ENCODE measurements around the gene INTS11.

The INTS11 gene

DNA sequence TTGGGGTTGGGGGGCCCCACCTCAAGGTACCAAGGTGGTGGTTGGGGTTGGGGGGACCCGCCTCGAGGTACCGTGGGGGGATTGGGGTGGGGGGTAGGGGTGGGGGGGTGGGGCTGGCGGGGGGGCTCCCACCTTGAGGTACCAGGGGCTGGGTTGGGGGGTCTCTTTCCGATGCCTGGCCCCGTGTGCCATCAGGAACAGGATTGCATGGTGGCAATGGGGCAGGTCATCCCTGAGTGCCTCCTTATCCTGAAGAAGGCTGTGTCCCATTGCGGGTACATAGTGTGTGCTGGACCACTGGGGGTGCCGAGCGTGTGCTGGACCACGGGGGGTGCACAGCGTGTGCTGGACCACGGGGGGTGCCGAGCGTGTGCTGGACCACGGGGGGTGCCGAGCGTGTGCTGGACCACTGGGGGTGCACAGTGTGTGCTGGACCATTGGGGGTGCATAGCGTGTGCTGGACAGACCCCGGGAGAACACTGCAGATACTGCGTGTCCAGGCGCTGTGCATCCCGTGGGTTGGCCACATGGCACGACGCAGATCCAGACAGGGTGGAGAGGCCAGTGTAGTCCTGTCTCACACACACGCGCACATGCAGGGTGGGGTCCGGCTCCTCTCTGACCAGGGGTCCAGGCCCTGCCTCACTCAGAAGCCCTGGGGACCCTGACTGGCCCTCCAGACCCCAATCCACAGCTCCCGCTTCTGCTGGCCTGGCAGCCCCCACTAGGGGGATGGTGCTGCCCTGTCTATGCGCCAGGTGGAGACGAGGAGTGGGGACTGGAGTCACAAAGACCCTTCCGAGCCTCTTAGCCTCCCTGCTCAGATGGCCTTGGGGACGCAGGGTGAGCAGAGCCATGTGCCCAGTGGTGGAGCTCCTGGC, 40.0 kb downstream of the INTS11 start:
- DNase-seq, result no peak

DNA sequence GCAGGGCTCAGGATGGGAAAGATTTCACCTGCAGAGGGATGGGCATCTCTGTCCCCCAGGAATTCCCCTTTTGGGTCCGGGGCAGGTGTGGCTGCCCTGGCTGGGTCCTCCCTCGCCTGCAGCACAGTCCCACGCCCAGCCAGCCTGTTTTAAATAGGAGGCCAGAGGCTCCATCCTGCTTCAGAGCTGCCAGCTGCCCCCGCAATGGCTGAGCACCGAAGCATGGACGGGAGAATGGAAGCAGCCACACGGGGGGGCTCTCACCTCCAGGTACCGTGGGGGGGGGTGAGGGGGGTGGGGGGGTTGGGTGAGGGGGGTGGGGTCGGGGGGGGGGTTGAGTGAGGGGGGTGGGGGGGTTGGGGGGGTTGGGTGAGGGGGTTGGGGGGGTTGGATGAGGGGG, 40.6 kb downstream of the INTS11 start:
- DNase-seq, result no peak

DNA sequence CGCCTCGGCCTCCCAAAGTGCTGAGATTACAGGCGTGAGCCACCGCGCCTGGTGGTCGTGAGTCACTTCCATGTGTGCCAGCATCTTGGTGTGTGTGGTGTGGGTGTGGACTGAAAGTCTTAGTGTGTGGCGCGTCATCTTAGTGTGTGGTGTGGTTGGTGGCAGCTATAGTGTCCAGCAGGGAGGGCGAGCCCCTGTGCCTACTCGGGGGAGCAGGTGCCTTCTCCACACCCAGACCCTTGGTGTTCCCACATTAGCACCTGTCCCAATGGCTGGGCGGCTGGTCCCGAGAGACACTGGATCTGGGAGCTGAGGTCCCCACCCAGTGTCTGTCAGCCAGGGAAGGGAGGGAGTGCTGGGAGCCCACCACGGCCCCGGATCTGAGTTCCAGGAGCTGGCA, 41.5 kb downstream of the INTS11 start:
- DNase-seq, result no peak

DNA sequence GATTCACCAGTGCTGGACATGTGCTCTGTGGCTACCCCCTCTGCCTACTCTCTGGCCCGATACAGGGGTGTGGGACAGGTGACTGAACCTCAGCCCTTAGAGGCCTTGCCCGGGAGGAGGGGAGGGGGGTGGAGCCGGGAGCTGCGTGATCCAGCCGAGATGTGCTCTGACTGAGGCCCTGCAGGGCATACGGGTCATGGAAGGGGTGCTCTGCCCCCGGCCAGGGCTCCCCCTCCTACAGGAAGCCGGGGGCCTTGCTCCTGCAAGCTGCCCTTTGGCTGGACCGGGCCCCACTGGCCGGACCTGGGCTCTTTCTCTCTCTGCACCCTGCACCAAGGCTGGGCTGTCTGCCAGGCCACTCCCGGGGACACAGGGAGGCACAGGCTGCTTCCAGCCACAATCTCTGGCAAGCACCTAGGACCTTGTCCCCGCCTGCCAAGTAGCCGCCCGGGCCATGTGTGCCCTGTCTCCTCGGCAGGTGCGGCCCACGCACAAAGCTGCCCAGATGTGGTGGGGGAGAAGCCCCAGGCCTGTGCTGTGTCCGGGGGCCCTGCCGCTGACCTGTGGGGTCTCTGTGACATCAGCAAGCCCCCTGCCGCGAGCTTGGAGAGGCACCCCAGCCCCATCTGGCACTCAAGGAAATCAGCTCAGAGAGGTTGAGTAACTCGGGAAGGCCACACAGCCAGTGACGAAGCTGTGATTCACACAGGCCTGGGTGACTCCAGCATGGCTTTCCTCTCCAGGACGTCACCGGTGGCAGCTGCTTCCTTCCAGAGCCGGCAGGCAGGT, 42.7 kb downstream of the INTS11 start:
- no peak for DNase-seq

DNA sequence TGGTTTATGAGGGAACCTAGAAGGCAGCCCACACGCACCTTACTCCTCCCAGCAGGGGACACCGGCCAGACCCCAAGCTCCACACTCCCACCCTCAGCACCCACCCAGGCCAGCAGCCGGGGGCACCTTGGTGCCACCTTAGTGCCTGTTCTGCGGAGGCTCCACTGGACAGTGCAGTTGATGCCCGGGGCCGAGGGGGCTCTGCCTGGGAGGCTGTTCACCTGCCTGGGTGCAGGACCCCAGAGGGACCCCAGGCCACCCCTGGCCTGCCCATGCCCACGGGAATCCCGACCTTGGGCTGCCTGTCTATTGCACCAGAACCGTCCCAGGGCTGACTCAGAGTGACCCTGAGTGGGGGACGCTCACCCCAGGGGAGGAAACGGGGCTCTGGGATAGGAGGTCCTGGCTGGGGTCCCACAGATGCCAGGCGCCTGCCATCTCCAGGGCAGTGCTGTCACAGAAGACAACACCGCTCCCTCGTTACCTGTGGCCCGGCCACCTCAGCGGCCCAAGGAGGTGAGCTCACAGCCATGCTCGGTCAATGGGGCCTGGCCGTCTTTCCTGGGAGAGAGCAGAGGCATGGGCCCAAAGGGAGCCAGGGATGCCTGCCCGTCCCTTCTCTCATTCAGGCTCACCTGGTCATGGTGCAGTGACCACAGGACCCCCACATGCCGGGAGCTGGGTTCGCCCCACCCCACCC, 43.5 kb downstream of the INTS11 start:
- DNase-seq, result no peak

DNA sequence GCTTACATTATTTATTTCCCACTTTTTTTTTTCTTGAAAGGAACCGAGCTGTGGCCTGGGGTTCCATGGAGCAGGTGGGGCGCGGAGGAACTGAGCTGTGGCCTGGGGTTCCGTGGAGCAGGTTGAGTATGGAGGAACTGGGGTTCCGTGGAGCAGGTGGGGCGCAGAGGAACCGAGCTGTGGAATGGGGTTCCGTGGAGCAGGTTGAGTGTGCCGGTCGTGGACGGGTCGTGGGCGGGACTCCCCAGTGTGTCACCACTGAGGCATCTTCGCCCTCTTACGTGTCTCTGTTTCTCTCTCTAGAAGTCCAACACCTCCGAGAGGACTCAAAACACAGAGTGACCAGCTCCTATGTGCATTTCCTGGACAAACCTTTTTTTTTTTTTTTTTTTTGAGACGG, 45.4 kb downstream of the INTS11 start:
- no peak for DNase-seq

DNA sequence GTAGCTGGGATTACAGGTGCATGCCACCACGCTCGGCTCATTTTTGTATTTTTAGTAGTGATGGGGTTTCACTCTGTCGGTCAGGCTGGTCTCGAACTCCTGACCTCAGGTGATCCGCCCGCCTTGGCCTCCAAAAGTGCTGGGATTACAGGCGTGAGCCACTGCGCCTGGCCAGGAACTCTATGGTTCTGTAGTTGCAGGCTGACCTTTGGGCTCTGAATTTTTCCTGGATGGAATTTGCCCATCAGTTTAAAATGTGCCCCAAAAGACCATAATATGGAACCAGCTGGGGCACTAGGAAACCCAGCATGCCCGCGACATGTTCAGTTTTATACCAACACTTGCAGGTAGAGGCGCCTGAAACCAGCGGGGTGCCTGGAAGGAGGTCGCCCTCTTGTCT, 45.8 kb downstream of the INTS11 start:
- DNase-seq, result no peak

DNA sequence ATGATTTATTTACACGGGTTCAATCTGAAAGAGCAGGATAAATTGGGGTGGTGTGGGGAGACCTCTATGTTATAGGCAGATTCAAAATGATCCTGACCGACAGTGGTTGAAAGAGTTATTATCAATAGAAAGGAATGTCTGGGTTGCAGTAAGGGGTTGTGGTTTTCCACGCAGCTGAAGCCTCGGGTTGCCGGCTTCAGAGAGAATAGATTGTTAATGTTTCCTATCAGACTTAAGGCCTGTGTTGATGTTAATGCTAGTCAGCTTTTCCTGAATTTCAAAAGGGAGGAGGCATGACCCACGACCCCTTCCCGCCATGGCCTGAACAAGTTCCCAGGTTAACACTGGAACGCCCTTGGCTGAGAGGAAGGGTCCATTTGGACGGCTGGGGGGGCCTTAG, 48.6 kb downstream of the INTS11 start:
- no peak for DNase-seq

DNA sequence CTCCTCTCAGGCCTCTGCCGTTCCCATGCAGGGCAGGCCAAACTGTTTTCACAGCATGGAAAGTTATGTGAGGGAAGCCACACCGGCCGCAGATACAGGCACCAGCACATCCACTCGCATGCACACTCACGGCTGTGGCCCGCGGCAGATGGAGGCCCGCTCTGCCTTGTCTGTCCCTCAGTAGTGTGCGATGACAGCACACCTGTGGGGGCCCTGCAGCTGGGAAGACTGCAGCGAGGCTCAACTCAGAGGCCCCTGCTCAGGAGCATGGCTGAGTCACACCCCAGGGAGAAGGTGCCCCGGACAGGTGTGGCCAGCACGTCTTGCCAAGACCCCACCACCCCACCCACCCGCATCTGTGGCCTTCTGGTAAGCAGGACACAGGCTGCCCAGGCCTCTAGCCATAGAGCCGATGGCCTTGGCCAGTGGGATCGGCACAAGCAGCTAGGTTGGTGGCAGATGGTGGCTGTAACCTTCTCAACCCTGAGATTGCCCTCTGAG, 49.5 kb downstream of the INTS11 start:
- no peak for DNase-seq

DNA sequence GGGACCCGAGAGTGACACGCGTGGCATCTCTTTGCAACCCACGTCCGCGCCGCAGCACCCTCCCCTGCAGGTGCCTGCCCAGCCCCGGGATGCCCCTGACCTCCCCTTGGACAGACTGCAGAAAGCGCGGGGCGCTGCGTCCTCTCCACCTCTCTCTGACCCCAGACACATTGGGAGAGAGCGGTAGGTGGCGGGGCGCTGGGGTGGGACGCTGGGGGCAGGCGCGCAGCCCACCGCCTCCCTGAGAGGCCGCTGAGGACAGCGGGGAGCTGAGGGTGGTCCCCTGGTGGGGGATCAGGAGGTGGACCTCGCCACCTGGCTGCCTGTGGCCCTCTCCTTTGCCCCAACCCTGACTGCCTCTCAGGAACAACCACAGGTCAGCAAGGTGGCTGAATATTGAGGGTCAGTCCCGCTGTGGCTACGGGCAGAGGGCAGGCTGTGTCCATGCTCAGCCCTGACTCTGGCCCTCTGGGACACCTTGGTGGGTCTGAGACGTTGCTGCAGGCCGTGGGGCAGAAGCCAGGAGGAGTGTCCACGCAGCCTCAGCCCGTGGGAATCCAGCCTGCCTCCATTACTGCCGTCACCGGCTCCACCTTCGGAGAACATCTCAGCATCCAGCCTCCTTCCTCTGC, 50.0 kb downstream of the INTS11 start:
- DNase-seq, result no peak

DNA sequence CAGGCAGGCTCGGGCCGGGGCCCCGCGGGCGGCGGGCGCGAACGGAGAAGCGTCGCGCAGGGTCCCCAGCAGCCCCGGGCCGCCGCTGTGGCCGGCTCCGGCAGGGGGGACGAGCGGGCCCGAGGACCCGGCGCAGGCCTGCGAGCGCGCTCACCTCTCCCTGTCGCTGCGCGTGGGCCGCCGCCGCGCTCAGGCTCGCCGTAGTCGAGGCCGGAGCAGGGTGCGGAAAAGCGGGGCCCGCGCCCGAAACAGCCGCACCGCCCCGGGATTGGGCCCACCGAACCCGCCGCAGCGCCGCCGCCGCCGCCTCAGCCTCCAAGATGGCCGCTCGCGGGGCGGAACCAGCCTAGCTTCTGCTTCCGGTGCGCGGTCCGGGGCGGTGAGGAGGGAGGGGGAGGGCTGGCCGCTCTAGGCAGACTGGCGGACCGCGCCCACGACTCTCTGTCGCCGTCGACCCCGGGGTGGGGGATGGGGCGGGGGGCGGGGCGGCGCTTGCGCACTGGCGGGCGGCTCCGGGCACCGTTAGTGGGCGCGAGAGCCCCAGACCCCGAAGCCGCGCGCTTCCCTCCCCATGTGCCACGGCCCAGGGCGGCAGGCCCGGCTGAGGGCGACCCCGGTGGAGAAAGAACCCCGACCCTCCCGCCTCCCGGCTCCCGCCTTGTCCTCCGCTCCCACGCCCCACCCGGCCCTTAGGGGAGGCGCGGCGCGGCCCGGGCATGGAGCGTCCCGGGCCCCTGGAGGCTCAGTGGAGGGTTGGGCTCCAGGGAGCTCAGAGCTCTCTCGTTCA, 50.8 kb downstream of the INTS11 start, which contains the start of gene UBE2J2:
UBE2J2 (minus strand) TSS at position 343 of the 787 bp plus-strand sequence. CDS start 5,862 bp downstream, outside the sequence.
- DNase-seq, result peak; percentile 89 to 92

DNA sequence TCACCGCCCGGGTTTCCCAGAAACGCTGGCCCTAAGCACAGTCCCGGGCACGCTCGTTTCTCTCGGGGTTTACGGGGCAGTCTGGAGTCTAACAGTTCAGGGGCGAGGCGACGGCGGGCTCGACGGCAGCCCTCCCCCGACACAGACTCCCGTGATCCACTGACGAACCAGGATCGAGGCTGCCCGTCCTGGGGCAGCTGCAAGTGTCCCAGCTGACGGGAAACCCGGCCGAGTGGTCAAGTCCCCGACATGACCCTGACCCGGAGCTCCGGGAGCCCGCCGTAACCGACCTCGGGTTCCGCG, 51.3 kb downstream of the INTS11 start:
- no peak for DNase-seq

DNA sequence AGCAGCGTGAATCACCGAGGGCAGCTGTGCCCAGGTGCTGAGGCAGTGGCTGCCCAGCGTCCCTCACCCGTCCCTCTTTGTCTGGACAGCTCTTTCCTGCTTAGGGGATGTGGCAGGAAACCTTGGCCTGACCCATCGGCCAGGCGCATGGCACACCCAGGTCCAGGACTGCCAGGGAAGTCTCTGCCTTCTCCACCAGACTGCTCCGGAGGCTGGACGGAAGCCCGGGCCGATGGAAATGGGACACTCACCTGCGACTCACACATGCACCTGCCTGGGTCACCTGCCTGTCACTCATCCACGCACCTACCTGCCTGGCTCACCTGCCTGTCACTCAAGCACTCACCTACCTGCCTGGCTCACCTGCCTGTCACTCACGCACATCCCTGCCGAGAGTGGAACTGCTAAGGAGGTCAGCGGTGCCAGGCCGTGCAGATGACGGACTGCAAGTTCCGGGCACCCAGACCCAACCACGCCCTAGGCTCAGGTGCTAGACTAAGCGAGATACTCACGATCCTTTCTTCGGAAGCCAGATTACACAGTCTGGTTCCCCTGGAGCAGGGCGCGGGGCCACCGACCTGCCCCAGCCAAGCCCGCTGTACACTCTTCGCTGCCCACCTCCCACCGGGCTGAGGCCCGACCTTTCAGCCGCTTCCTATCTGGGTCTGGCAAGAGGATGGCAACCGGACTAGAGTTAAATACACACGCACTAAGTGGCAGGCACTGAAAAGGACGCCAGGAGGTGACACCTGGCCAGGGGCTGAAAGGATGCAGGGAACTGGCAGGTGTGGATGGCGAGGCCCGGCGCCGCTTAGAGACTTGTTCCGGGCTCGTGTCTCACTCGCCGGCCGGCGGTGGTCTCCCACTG, 51.9 kb downstream of the INTS11 start:
- DNase-seq, result no peak

DNA sequence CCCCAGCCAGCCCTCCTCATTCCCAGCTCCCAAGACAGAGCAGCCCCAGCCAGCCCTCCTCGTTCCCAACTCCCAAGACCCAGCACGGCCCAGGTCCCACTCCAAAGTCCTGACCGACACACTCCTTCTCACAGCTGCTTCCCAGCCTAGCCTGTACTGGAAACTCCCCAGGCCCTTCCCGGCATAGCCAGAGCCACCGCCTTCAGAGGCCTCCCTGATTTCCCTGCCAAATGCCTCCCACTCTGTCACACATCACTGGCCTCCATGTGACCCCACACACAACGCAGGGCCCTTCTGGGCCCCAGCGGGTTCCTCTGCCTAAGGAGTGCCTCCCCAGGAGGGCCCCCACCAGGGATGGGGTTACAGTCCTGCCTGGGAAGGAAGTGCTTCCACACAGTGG, 53.6 kb downstream of the INTS11 start:
- no peak for DNase-seq

DNA sequence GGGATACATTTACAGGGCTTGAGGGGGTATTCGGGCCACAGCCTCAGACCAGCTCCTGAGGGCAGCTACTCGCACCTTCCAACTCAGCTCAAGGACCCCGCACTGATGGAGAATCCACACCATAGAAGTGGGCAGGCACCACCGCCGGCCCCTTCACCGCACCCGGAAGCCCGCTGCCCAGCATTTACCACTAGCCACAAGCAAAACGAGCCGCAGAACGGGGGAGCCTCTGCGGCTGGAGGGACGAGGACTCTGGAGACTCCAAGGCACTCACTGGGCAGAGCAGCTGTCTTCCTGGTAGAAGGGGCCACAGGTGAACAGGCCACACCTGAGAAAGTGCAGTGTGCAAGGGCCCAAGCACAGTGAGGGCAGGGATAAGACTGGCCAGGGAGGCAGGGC, 56.2 kb downstream of the INTS11 start:
- no peak for DNase-seq

DNA sequence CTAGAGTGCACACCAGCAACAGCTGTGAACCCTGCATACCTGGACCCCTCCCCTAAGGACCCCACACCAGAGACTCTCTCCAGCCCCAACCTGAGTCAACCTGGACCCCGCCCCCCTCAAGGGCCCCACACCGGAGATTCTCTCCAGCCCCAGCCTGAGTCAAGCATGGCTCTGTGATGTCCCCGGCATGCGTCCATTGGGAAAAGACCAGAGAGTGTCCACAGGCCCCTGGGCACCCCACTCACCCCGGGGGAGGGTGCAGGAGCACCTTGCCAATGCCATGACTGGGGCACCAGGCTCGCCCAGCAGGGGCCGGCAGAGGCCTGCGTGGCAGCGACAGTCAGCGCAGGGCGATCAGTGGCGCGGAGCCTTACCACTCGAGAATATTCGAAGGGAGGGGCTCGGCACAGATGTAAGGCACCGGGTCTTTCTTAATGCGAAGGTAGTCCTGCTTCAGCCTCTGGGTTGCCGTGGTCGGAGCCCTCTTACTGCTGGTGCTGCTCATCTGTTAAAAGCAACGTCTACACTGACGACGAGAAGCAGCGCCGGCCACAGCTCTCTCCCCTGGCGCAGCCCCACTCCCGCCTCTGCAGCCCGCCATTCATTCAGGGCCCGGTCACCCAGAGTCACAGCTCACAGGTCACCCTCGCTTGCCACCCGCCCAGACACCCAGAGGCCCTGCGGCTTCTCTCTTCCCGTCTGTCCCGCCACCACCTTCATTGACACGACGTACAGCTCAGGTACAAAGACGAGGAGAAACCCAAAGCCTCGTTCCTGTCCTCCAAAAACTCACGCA, 56.8 kb downstream of the INTS11 start:
- DNase-seq, result no peak

DNA sequence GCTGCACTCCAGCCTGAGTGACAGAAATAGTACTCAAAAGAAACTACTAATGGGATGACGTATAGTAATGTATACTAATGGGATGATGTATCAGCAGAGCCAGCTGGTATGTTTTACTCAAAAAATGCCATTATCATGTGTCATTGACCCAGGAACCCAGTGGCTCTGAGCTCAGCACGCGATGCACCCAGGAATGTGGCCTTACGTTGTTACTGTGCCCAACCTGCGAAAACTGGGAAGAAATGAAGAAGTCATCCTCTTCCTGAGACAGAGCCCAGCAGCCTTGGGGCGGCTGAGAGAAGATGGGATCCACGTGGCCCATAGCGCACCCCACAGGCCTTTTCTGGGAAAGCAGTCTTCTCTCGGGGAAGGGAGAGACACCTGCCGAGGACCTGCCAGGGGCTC, 59.6 kb downstream of the INTS11 start:
- no peak for DNase-seq

DNA sequence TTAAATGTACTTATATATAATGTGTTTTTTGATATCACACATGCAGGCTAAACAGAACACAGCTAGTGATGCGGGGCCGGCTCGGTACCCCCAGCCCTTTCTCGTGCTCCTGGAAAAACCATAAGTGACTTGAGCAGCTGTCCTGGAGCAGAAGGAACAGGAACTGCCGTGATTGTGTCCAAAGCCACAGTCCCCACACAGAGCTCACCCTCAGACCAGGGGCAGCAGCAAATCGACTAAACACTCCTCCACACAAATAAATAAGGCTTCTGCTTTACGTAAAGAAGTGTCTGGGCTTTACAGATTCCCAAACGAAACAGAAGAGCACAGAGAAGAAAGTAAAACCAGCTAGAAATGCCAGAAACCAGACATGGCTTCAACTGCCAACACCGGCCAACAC, 60.4 kb downstream of the INTS11 start:
- DNase-seq, result no peak

DNA sequence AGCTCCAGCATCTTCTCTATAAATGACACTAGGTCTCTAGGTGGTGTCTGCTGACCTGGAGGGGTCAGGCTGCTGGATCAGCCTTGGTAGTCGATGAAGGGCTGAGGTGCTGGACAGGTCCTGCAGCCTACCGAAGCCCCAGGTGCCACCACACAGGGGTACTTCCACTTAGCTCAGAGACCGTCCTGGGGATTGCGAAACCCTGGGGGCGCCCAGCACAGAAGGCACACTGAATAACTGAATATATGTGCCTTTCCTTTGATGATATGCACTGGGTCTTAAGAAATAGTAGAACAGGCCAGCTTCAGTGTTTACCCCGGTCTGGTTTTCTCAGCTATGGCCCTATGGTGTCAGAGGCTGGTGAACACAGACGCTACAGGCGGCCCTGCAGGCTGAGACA, 61.7 kb downstream of the INTS11 start:
- DNase-seq, result no peak

DNA sequence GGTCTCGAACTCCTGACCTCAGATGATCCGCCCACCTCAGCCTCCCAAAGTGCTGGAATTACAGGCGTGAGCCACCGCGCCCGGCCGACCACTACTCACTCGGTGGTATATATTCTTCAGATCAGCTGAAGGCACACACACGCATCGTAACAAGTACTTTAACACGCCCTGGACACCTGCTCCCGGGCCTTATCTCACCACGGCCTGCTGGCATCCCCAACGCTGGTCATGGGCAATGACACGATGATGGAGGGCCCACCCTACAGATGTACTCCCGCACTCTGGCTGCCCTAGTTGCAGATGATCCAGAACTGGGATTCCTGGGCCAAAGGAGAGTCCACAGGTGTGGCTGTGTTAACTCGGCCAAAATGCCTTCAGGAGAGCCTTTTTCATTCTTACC, 62.4 kb downstream of the INTS11 start:
- no peak for DNase-seq

Measured in hippocampal formation (tissue), 2 donors.